ENCODE measurements around the gene ATG14.
A peak's percentile ranks its signal among the peaks of the same experiment; 100 is the strongest.

ATG14 gene

DNA sequence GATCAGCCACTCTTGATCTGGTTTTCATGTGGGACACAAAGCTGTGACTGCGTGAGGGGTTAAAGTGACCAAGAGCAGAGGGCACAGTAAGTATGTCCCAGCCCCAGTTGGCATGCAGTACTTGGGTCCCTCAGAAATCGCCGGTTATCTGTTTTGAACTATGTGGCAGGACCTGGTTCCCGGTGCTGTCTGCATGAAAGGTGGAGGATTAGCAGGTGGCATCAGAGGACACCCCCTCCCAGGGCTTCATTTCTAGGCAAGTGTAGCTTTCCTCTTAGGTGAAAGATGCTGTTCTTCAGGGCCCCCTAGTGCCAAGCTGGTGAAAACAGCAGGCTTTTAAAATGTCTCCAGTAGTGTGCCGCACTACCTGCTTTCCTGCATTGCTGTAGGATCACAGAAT lies 57.1 kb downstream of the ATG14 start:
- peak; percentile 68 for DNase-seq (ENCODE audit: low read depth)
- TF ChIP-seq, protein P1, sequence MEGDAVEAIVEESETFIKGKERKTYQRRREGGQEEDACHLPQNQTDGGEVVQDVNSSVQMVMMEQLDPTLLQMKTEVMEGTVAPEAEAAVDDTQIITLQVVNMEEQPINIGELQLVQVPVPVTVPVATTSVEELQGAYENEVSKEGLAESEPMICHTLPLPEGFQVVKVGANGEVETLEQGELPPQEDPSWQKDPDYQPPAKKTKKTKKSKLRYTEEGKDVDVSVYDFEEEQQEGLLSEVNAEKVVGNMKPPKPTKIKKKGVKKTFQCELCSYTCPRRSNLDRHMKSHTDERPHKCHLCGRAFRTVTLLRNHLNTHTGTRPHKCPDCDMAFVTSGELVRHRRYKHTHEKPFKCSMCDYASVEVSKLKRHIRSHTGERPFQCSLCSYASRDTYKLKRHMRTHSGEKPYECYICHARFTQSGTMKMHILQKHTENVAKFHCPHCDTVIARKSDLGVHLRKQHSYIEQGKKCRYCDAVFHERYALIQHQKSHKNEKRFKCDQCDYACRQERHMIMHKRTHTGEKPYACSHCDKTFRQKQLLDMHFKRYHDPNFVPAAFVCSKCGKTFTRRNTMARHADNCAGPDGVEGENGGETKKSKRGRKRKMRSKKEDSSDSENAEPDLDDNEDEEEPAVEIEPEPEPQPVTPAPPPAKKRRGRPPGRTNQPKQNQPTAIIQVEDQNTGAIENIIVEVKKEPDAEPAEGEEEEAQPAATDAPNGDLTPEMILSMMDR (IDR thresholded peaks at IDR 0.05; ENCODE audit: insufficient read depth, low read depth, low read length, missing control alignments) = peak; percentile 70
- no peak overlapping the region for H3K4me3 ChIP-seq (ENCODE audit: low read depth, low read length)

DNA sequence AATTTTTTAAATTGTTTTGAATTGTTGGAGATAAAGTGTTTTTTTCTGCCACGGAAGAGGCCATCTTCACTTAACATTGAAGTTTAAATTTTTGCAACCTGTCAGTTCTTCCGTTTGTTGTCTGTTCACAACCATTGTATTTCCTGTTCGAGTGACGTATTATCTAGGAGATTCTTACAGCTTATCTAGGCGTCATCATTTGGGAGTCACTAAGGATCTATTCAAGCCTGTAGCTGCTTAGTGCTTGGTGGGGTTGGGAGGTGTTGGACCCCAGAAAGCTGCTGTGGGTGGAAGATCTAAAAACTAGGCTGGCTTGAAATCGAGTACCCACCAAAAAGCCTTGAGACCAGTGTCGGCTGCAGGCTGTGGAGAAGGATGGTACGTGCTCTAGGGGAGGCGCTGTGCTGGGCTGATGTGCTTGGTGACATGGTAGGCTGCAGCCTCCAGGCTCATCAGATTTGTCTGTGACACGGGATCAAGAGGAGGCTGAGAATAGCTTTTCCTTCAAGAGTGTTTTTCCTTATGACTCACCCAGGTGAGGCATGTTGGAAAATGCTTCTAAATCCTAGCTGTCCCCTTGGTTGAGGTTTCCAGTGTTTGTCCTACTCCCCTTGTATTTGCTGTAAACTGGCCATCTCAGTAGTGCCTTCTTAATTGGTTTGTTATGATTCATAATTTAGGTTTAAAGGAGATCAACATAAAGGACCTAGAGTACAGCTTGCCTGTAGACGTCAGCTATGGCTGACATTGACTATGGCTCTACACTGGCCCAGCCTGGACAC lies 57.8 kb downstream of the ATG14 start:
- TF ChIP-seq, protein P1 (IDR thresholded peaks at IDR 0.05; ENCODE audit: insufficient read depth, low read depth, low read length, missing control alignments) = no peak
- DNase-seq (ENCODE audit: low read depth) = no peak
- H3K4me3 ChIP-seq (ENCODE audit: low read depth, low read length) = no peak overlapping the region

DNA sequence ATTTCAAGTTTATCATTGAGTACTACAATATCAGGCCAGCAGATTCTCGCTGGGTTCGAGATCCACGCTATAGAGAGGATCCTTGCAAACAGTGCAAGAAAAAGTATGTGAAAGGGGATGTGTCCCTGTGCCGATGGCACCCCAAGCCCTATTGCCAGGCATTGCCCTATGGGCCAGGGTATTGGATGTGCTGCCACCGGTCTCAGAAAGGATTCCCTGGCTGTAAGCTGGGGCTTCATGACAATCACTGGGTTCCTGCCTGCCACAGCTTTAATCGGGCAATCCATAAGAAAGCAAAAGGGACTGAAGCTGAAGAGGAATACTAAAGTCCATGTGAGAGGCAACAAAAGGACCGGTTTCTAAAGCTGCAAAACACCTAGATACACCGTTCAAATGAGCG lies 59.4 kb downstream of the ATG14 start:
- TF ChIP-seq, protein P1 (IDR thresholded peaks at IDR 0.05; ENCODE audit: insufficient read depth, low read depth, low read length, missing control alignments) = no peak

DNA sequence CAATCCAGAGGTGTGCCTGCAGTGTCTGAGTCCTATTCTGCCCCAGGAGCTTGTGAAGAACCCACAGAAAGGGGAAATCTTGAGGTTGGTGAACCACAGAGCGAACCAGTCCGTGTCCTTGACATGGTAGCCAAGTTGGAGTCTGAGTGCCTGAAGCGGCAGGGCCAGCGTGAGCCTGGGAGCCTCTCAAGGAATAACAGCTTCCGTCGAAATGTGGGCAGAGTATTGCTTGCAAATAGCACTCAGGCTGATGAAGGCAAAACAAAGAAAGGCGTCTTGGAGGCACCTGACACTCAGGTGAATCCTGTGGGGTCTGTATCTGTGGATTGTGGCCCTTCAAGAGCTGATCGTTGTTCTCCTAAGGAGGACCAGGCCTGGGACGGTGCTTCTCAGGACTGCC lies 60.5 kb downstream of the ATG14 start:
- no peak overlapping the region for H3K4me3 ChIP-seq (ENCODE audit: low read depth, low read length)
- TF ChIP-seq, protein P1 (IDR thresholded peaks at IDR 0.05; ENCODE audit: insufficient read depth, low read depth, low read length, missing control alignments) = no peak
- no peak for DNase-seq (ENCODE audit: low read depth)

More for the DNA sequence above, 59.4 kb downstream of the ATG14 start:
- DNase-seq (ENCODE audit: low read depth) = no peak
- no peak overlapping the region for H3K4me3 ChIP-seq (ENCODE audit: low read depth, low read length)

DNA sequence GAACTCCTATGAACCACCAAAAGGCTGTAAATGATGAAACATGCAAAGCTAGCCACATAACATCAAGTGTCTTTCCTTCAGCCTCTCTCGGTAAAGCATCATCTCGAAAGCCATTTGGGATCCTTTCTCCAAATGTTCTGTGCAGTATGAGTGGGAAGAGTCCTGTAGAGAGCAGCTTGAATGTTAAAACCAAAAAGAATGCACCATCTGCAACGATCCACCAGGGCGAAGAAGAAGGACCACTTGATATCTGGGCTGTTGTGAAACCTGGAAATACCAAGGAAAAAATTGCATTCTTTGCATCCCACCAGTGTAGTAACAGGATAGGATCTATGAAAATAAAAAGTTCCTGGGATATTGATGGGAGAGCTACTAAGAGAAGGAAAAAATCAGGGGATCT lies 61.2 kb downstream of the ATG14 start:
- DNase-seq (ENCODE audit: low read depth) = no peak
- TF ChIP-seq, protein P1 (IDR thresholded peaks at IDR 0.05; ENCODE audit: insufficient read depth, low read depth, low read length, missing control alignments) = no peak

DNA sequence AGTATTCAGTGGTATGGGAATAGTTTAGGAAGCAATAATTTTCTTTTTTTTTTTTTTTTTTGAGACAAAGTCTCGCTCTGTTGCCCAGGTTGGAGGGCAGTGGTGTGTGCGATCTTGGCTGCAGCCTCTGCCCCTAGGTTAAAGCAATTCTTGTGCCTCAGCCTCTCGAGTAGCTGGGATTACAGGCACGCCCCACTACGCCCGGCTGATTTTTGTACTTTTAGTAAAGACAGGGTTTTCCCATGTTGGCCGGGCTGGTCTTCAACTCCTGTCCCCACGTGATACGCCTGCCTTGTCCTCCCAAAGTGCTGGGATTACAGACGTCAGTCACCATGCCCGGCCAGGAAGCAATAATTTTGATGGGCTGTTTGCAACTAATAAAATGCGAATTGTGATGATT lies 62.1 kb downstream of the ATG14 start:
- DNase-seq (ENCODE audit: low read depth) = peak; percentile 42
- TF ChIP-seq, protein P1 (IDR thresholded peaks at IDR 0.05; ENCODE audit: insufficient read depth, low read depth, low read length, missing control alignments) = no peak
- H3K4me3 ChIP-seq (ENCODE audit: low read depth, low read length) = peak overlapping the region; percentile 19; the same call in 1 of the 2 replicates

More for the DNA sequence above, 61.2 kb downstream of the ATG14 start:
- no peak overlapping the region for H3K4me3 ChIP-seq (ENCODE audit: low read depth, low read length)
